HG03095 (cell line): ENCODE measurements around the gene HTR3B.
"Not testable (repeated sequence)": the region's sequence is repeated elsewhere in the genome, so short reads cannot be mapped to it uniquely, and the experiment has no call there.

Experiments used
- ATAC-seq: cut with Tn5 transposase; IDR thresholded peaks from one replicate; pipeline ENCODE4 v1.9.1; 2021; ENCODE audit warnings: moderate library complexity; ENCODE audit not compliant: unreplicated experiment

The HTR3B gene

DNA sequence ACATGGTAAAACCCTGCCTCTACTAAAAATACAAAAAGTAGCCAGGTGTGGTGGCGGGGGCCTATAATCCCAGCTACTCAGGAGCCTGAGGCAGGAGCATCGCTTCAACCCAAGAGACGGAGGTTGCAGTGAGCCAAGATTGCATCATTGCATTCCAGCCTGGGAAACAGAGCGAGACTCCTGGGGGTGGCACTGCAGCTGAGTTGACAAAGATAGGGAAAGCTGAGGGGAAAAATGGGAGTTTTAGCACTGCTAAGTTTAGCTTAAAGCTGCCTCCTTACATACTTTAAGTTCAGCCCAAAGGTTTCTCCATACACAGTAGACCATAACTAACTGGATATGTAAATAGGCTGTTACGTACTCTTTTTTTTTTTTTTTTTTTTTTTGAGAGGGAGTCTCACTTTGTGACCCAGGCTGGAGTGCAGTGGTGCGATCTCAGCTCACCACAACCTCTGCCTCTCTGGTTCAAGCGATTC is 20.2 kb upstream of the HTR3B start:
- ATAC-seq = no peak

DNA sequence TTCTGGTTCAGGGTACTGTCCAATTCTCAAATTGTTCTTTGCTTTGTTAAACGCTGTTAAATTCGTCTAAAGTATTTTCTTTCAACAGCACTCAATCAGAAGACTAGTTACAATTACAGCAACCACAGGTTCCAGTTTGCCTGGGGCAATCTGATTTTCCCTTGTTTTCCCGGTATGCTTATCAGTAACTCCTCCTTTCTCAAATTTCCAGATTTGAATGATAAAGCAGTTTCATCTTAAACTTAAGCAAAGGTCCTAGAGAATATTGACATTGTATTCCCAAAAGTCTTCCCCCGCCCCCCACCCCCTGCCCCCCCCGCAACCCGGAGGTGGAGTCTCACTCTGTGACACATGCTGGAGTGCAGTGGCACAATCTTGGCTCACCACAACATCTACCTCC is 18.7 kb upstream of the HTR3B start:
- ATAC-seq = no peak

- no peak for ATAC-seq
Measured at GRCh38 chr11:113888848-113889247, 15.7 kb upstream of the HTR3B start.

DNA sequence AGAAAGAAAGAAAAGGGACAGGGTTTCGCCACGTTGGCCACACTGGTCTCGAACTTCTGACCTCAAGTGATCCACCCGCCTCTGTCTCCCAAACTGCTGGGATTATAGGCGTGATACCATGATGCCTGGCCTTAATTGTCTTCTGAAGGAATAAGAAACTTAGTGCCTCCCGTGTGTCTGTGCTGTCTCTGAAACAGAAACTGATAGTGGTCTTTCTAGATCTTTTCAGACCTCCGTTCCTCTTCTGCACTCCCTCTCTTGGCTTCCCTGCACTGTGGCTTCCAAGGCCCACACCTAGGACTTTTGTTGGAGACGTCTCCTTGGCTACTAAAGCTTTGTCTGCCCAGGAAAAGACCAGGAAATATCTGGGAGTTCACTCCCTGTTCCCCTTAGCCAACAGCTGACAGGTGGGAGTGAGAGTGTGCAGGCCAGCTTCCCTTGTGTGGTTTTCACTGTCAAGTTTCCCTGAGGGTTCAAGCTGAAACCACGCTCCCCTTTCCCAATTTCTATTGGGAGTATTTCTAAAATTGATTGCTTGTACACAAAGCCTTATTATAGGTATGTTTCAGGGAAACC is 10.1 kb upstream of the HTR3B start:
- ATAC-seq = no peak

DNA sequence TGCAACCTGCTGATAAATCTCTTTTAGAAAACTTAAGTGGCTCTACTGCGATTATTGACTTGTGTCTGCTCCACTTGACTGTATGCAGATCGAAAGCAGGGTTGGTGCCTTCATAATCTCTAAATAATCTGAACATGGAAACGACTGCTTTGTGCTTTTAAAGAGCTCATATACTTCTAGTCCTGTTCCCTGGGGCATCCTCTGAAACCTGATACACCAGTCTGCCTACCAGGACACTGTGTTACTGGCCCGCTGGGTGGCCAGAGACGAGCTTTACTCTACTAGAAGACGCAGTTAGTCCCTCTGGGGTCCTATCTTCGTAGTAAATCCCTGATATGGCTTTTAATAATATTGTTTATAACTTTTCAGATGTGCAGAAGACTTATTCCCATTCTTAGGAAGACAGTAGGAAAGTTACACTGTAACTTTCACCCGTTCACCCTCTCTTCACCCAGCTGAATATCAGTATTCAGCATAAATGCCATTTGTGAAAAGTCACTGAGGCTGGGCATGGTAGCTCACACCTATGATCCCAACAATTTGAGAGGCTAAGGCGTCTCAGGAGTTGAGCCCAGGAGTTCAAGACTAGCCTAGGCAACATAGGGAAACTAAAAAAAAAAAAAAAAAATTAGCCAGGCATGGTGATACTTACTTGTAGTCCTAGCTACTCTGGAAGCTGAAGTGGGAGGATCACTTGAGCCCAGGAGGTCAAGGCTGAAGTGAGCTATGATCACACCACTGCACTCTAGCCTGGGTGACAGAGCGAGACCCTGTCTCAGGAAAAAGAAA is 9.0 kb upstream of the HTR3B start:
- ATAC-seq = no peak

- ATAC-seq = no peak
Measured at GRCh38 chr11:113896156-113896879, 8.3 kb upstream of the HTR3B start.

GRCh38 chr11:113901141-113901540 is 3.5 kb upstream of the HTR3B start:
- ATAC-seq = no peak

DNA sequence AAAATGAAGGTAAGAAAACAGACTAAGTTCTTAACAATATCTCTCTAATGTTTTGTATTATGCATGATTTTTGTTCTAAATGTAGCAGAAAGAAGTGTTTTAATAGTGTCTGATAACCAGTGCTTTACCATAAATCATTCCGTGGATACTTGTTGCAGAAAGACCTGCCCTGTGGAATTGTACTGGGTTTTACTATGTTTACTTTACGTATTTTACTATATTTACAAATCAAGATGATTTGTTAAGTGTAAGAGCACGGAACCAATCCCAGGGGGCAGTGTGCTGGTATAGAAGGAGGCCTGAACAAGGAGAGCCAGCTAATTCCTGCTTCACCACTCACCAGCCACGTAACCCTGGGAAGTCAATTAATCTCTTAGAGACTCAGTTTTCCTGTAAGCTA is 1.4 kb downstream of the HTR3B start:
- ATAC-seq = no peak

DNA sequence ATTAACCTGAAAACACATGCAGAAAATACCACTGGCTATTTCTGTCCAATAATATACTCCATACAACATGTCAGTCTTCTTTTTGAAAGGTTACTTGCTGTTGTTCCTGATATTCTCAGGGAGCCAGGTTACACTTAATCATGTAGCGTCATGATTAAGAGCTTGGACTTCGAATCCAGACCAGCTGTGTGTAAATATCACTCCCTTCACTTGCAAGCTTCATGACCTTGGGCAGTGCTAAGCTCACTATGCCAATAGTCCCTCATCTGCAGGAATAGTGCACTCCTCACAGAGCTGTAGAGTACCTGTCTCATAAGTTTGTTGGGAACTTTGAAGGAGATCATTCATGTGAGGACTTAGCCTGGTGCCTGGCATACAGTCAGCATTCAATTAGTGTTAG is 1.9 kb downstream of the HTR3B start:
- ATAC-seq = no peak

DNA sequence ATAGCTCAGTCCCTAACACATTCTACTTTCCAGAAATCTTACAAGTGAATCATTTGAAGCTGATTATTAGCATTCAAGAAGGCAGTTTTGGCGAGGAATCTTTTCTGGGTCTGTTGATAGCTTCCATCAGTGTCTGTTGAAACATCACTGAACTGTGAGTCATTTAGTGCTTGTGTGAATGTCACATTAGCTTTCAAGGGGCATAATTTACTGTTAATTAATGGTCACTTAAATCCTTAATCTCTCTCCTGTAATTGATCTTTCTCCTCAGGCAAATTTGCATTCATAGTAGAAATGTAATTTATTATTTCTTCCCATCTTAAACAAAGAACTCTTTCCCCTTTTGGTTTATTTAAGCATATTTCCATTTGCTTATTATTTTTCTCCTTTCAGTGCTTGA is 2.6 kb downstream of the HTR3B start:
- ATAC-seq = no peak

GRCh38 chr11:113907681-113908080 is 3.1 kb downstream of the HTR3B start:
- ATAC-seq = no peak

DNA sequence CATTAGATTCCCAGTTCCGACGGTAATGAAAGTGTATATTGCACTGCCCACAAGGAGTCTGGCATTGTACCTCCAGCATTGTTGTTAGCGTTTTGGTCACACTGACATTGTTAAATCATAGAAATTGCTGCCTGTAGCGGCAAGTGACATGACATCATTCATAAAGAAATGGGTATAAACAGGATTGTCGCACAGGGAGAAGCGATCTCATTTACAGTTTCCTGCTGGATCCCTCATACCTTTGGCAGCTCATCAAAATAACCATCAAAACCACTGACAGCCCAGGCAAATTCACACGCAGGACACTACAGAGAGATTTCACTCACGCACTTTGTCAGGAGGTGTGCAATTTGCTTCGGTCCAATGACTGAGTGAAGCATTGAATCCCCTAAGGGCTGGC is 3.5 kb downstream of the HTR3B start:
- no peak for ATAC-seq

- not testable (repeated sequence) for ATAC-seq
Measured at GRCh38 chr11:113911491-113911890, 6.9 kb downstream of the HTR3B start.

- ATAC-seq = no peak
Measured at GRCh38 chr11:113923572-113923971, 19.0 kb downstream of the HTR3B start.

DNA sequence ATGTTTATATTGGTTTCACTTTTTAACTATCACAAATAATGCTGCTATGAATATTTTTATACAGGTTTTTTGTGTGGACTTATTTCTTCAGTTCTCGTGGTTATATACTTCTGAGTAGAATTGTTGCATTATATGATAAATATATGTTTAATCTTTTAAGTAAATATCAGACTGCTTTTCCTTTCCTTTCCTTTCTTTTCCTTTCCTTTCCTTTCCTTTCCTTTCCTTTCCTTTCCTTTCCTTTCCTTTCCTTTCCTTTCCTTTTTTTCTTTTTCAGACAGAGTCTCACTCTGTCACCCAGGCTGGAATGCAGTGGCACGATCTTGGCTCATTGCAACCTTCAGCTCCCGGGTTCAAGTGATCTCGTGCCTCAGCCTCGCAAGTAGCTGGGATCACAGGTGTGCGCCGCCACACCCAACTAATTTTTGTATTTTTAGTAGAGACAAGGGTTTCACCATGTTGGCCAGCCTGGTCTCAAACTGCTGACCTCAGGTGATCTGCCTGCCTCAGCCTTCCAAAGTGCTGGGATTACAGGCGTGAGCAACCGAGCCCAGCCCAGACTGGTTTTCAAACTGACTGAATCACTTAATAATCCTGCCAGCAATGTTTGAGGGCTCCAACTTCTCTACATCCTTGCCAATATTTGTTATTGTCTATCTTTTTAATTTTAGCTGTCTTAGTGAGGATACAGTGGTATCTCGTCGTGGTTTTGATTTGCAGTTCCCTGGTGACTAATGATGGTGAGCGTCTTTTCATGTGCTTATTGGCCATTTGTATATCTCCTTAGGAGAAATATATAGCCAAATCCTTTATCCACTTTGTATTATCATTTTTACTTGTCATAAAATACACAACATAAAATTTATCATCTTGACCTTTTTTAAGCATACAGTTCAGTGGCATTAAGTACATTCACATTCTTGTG is 21.9 kb downstream of the HTR3B start:
- ATAC-seq = no peak

- no peak for ATAC-seq
Measured at GRCh38 chr11:113928311-113928710, 23.7 kb downstream of the HTR3B start.

- ATAC-seq = no peak
Measured at GRCh38 chr11:113932788-113933187, 28.2 kb downstream of the HTR3B start.

- not testable (repeated sequence) for ATAC-seq
Measured at GRCh38 chr11:113934193-113934592, 29.6 kb downstream of the HTR3B start.

DNA sequence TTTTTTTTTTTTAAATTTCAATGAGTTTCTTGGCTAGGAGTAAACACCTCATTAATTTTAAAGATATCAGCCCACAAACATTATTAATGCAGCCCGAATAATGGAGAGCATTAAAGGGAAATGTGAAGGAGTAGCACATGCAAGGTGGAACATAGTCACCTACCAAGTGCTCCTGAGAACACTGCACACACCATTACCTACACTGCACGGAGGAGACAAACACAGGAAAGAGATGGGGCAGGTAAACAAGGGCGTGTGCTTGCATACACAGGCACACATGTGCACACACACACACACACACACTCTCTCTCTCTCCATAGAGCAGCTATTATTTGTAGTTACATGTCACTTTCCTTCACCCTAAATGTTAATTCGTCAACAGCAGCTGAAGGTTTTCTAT is 30.2 kb downstream of the HTR3B start:
- ATAC-seq = no peak

DNA sequence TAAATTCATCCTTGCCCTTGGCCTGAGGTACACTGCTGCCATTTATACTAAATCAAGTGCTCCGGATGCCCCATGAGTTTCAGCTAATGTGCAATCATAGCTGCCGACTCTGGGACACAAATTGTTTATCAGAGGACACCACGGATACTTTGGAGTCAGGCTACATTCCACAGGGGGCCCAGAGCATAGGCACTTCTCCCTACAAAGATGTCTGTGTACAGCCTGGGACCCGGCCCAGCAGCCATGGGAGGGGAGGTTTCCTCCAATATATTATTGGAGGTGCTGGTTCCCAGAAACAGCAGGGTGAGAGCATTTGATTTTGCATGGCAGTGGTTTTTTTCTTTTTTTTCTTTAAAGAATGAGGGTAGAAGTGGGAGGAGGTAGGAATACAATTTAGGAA is 31.3 kb downstream of the HTR3B start:
- ATAC-seq = no peak

DNA sequence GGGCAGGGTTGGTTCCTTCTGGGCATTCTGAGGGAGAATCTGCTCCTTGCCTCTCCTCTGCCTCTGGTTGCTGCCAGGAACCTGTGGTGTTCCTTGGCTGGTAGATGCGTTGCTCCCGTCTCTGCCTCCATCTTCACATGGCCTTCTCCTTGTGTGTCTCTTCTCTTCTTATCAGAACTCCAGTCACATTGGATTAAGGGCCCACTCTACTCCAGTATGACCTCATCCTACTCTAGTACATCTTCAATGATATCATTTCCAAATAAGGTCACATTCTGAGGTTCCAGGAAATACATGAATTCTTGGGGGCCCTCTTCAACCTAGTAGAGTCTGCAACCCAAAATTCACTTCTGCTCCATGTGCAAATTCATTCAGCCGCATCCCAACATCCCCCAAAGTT is 33.3 kb downstream of the HTR3B start:
- no peak for ATAC-seq
